ENCODE data around the gene CNPY2.
"Not testable (repeated sequence)": the region's sequence is repeated elsewhere in the genome, so short reads cannot be mapped to it uniquely, and the experiment has no call there.

Gene CNPY2

DNA sequence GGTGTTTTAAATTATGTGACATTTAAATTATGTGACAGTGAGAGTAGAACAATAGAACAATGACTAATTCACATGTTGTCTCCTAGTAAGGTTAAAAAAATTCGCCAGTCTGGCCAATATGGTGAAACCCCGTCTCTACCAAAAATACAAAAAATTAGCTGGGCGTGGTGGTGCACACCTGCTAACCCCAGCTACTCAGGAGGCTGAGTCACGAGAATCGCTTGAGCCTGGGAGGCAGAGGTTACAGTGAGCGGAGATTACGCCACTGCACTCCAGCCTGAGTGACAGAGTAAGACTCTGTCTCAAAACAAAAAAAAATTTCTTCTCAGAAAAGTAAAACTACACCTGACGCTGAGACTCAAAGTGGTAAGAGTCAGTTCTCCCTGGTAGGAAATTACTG, 18.4 kb downstream of the CNPY2 start:
- no peak overlapping the region for H3K27ac Mint-ChIP-seq
- no peak overlapping the region for H3K4me3 Mint-ChIP-seq
- H3K4me1 Mint-ChIP-seq: peaks cover 40% of the 10 kb centered on the region
- ATAC-seq (ENCODE audit: low read depth) (no peak), DNase-seq (ENCODE audit: low spot score in 2 of 2) (no peak)
- H3K36me3 Mint-ChIP-seq: peaks cover 4% of the 10 kb centered on the region
- no peaks in the 10 kb centered on the region for H3K27me3 Mint-ChIP-seq
- no peaks in the 10 kb centered on the region for H3K9me3 Mint-ChIP-seq

DNA sequence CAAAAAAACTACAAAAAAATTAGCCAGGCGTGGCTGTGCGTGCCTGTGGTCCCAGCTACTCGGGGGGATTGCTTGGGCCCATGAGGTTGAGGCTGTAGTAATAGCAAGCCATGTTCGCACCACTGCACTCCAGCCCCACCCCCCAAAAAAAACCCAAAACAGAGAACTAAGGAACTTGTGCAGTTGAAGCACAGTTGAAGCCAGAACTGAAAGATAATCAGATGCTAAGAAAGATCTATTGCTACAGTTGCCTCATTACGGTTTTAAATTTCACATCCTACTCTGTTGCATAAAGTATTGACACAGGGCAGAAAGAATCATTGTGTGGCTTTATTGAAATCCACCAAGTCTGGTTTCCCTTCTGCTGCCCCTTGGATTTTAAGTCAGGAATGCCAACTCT, 19.5 kb downstream of the CNPY2 start:
- no peaks in the 10 kb centered on the region for H3K27me3 Mint-ChIP-seq
- peaks cover 4% of the 10 kb centered on the region for H3K36me3 Mint-ChIP-seq
- peak overlapping the region; percentile 28 for H3K27ac Mint-ChIP-seq
- ATAC-seq (ENCODE audit: low read depth) (no peak), DNase-seq (ENCODE audit: low spot score in 2 of 2) (no peak)
- no peak overlapping the region for H3K4me3 Mint-ChIP-seq
- H3K9me3 Mint-ChIP-seq: no peaks in the 10 kb centered on the region
- H3K4me1 Mint-ChIP-seq: peaks cover 33% of the 10 kb centered on the region

DNA sequence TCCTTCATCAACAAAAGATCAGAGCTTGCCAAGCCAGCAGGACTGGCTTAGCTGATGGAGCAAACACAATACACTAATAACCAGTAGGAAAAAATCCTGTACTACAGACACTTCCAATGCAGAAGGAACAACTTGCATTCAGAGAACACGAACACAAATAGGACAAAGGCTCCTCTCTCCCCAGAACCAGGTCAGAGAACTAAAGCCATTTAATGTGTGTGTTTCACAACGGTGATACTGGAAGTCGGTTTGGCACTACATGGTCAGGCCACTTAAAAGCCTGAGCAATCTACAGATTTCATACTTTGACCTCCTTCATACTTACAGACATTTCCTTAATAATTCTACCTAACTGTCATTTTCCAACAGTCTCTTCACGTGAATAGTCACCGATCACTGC, 22.0 kb downstream of the CNPY2 start:
- Mint-ChIP-seq H3K4me3 (no peak overlapping the region), H3K27ac (no peak overlapping the region), H3K9me3 (no peaks in the 10 kb centered on the region), H3K36me3 (peaks cover 4% of the 10 kb centered on the region), H3K27me3 (no peaks in the 10 kb centered on the region), H3K4me1 (peaks cover 20% of the 10 kb centered on the region)
- DNase-seq (ENCODE audit: low spot score in 2 of 2) (no peak), ATAC-seq (ENCODE audit: low read depth) (no peak)

GRCh38 chr12:56288705-56289387, 26.9 kb downstream of the CNPY2 start:
- ATAC-seq (ENCODE audit: low read depth): no peak
- peaks cover 8% of the 10 kb centered on the region for H3K36me3 Mint-ChIP-seq

GRCh38 chr12:56286044-56286830, 29.6 kb downstream of the CNPY2 start:
- Mint-ChIP-seq H3K9me3 (no peaks in the 10 kb centered on the region), H3K36me3 (peaks cover 19% of the 10 kb centered on the region), H3K27me3 (no peaks in the 10 kb centered on the region), H3K4me3 (no peak overlapping the region), H3K27ac (peak overlapping the region; percentile 25), H3K4me1 (peaks cover 4% of the 10 kb centered on the region)
- DNase-seq (ENCODE audit: low spot score in 2 of 2): no peak
- no peak for ATAC-seq (ENCODE audit: low read depth)

More at GRCh38 chr12:56288705-56289387, 26.9 kb downstream of the CNPY2 start:
- no peak for DNase-seq (ENCODE audit: low spot score in 2 of 2)
- Mint-ChIP-seq H3K27ac (no peak overlapping the region), H3K9me3 (no peaks in the 10 kb centered on the region), H3K4me1 (peaks cover 6% of the 10 kb centered on the region), H3K27me3 (no peaks in the 10 kb centered on the region), H3K4me3 (no peak overlapping the region)

- not testable (repeated sequence) for H3K4me3 Mint-ChIP-seq; H3K27me3 Mint-ChIP-seq; H3K9me3 Mint-ChIP-seq; H3K4me1 Mint-ChIP-seq; H3K27ac Mint-ChIP-seq; DNase-seq (ENCODE audit: low spot score in 2 of 2); ATAC-seq (ENCODE audit: low read depth)
- H3K36me3 Mint-ChIP-seq: peaks cover 24% of the 10 kb centered on the region
Observed at GRCh38 chr12:56284263-56284662, 31.5 kb downstream of the CNPY2 start.

- H3K27me3 Mint-ChIP-seq: no peaks in the 10 kb centered on the region
- H3K36me3 Mint-ChIP-seq: peaks cover 24% of the 10 kb centered on the region
- H3K9me3 Mint-ChIP-seq: no peaks in the 10 kb centered on the region
- no peak for DNase-seq (ENCODE audit: low spot score in 2 of 2)
- H3K27ac Mint-ChIP-seq: peak overlapping the region; percentile 35
- ATAC-seq (ENCODE audit: low read depth): no peak
- peaks cover 4% of the 10 kb centered on the region for H3K4me1 Mint-ChIP-seq
- H3K4me3 Mint-ChIP-seq: no peak overlapping the region
Observed at GRCh38 chr12:56282579-56282978, 33.2 kb downstream of the CNPY2 start.

DNA sequence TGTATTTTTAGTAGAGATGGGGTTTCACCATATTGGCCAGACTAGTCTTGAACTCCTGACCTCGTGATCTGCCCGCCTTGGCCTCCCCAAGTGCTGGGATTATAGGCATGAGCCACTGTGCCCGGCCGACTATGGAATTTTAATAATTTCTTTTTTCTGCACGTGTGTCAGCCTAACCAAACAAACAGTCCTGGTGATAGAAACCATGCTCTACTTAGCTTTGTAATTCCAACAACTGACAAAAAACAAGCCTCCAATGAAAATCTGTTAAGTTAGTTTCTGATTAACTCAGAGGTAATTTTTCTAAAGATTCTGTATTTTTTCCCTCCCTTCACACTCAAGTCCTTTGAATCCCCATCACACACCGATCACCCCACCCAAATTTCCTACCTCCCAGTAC, 33.8 kb downstream of the CNPY2 start:
- H3K4me1 Mint-ChIP-seq: peaks cover 4% of the 10 kb centered on the region
- no peak overlapping the region for H3K4me3 Mint-ChIP-seq
- peak overlapping the region; percentile 35 for H3K27ac Mint-ChIP-seq
- ATAC-seq (ENCODE audit: low read depth): no peak
- no peak for DNase-seq (ENCODE audit: low spot score in 2 of 2)
- H3K9me3 Mint-ChIP-seq: no peaks in the 10 kb centered on the region
- peaks cover 24% of the 10 kb centered on the region for H3K36me3 Mint-ChIP-seq
- no peaks in the 10 kb centered on the region for H3K27me3 Mint-ChIP-seq

- DNase-seq (ENCODE audit: low spot score in 2 of 2): no peak
- Mint-ChIP-seq H3K9me3 (no peaks in the 10 kb centered on the region), H3K27ac (peak overlapping the region; percentile 61), H3K4me3 (no peak overlapping the region), H3K27me3 (no peaks in the 10 kb centered on the region), H3K4me1 (no peaks in the 10 kb centered on the region), H3K36me3 (peaks cover 24% of the 10 kb centered on the region)
- no peak for ATAC-seq (ENCODE audit: low read depth)
Observed at GRCh38 chr12:56280849-56281248, 34.9 kb downstream of the CNPY2 start.

GRCh38 chr12:56278905-56279304, 36.9 kb downstream of the CNPY2 start:
- Mint-ChIP-seq H3K4me1 (no peaks in the 10 kb centered on the region), H3K9me3 (no peaks in the 10 kb centered on the region), H3K36me3 (peaks cover 27% of the 10 kb centered on the region), H3K27ac (no peak overlapping the region), H3K27me3 (no peaks in the 10 kb centered on the region), H3K4me3 (no peak overlapping the region)
- no peak for ATAC-seq (ENCODE audit: low read depth)
- DNase-seq (ENCODE audit: low spot score in 2 of 2): no peak

- no peaks in the 10 kb centered on the region for H3K9me3 Mint-ChIP-seq
- H3K27ac Mint-ChIP-seq: peak overlapping the region; percentile 45
- DNase-seq (ENCODE audit: low spot score in 2 of 2) (no peak), ATAC-seq (ENCODE audit: low read depth) (no peak)
- H3K4me1 Mint-ChIP-seq: no peaks in the 10 kb centered on the region
- H3K36me3 Mint-ChIP-seq: peaks cover 20% of the 10 kb centered on the region
- no peak overlapping the region for H3K4me3 Mint-ChIP-seq
- no peaks in the 10 kb centered on the region for H3K27me3 Mint-ChIP-seq
Observed at GRCh38 chr12:56274299-56274698, 41.5 kb downstream of the CNPY2 start.

DNA sequence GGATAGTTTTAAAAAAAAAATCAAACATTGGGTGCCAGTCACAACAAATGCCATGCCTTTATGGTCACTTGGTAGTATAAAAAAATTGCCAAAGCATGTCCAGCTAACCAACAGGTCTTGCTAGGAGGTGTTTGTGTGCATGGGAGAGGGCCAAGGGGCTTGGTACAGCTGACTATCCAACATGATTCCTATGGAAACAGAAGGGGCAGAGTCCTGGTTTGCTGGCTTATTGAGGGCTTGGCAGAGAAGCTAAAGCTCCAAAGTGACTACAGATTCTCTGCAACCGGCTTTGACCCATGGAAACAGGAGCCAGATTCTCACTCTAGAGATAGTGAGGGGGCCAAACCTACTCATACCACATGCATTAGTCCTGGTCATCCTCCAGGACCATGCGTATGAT, 43.3 kb downstream of the CNPY2 start:
- H3K27me3 Mint-ChIP-seq; ATAC-seq (ENCODE audit: low read depth); H3K4me1 Mint-ChIP-seq; H3K9me3 Mint-ChIP-seq; H3K27ac Mint-ChIP-seq; DNase-seq (ENCODE audit: low spot score in 2 of 2); H3K4me3 Mint-ChIP-seq: not testable (repeated sequence)
- H3K36me3 Mint-ChIP-seq: peaks cover 20% of the 10 kb centered on the region

DNA sequence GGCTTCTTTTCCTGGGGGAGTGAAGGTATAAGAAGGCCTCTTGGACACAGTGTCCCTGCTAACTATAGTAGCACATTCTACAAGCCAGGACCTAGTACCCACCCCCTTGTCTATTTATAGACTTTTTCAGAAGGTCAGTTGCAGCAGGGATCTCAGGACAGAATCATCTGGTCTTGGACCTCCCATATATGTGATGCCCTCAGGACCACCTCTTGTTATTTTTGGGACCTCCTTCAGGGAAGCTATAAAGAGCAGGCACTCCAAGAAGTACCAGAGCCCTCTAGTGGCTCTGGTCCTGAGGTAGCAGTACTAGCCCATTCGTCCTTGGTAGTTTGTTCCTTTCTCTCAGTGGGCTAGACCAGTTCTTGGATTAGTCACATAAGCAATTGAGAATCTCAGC, 44.8 kb downstream of the CNPY2 start:
- Mint-ChIP-seq H3K27ac (no peak overlapping the region), H3K36me3 (peaks cover 19% of the 10 kb centered on the region)
- DNase-seq (ENCODE audit: low spot score in 2 of 2): no peak

GRCh38 chr12:56267443-56268071, 48.2 kb downstream of the CNPY2 start:
- Mint-ChIP-seq H3K9me3 (no peaks in the 10 kb centered on the region), H3K36me3 (peaks cover 11% of the 10 kb centered on the region), H3K27me3 (no peaks in the 10 kb centered on the region), H3K4me3 (peak overlapping the region; percentile 86), H3K27ac (peak overlapping the region; percentile 92), H3K4me1 (peaks cover 10% of the 10 kb centered on the region)
- ATAC-seq (ENCODE audit: low read depth) (peak; percentile 7), DNase-seq (ENCODE audit: low spot score in 2 of 2) (no peak)

More for the DNA sequence above, 44.8 kb downstream of the CNPY2 start:
- ATAC-seq (ENCODE audit: low read depth): no peak
- Mint-ChIP-seq H3K4me3 (no peak overlapping the region), H3K9me3 (no peaks in the 10 kb centered on the region), H3K4me1 (peaks cover 10% of the 10 kb centered on the region), H3K27me3 (no peaks in the 10 kb centered on the region)
